ENCODE measurements around the gene SMOC2. TPM values are rescaled to one million over a fixed set of nuclear protein-coding genes. Genes with fewer than 3 reads are reported as not detected.

SMOC2 gene
- total RNA-seq, 1 donor from 2014 or later = not detected

DNA sequence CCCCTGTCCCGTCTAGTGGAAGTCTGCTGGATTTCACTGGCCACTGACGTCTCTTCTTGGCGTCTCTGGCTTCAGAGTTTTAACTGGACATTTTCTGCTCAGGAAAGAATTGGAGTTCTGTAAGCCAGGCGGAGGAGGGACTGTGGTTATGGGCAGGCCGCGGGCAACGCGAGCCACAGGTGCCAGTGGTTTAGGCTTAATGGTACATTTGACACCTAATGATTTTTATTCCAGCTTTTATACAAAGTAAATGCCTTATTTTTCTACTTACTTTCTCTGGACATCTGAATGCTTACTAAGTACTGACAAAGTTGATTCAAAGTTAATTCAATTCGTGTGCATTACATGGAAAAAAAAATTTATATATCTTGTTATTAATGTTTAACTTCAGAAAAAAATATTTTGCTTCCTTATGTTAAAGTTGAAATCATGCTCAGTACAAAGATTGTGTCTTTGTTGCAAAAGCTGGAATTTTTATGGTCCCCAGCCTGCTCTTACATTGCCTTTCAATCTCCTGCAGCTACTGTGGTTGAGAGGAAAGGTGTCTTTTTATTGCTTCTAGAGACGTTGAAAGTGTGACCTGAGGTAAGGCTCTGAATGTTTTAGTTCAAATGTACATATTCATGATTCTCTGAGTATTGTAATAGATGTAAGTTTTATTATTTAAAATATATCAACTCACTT, 231.0 kb downstream of the SMOC2 start:
- H3K9me3 Mint-ChIP-seq (ENCODE audit: unreplicated experiment) = no peaks in the 10 kb centered on the region
- no peak overlapping the region for H3K27ac Mint-ChIP-seq (ENCODE audit: unreplicated experiment)
- H3K4me1 Mint-ChIP-seq (ENCODE audit: unreplicated experiment) = peaks cover 3% of the 10 kb centered on the region
- H3K27me3 Mint-ChIP-seq (ENCODE audit: unreplicated experiment) = peaks cover 3% of the 10 kb centered on the region
- no peaks in the 10 kb centered on the region for H3K36me3 Mint-ChIP-seq (ENCODE audit: low read depth, unreplicated experiment)
- no peak overlapping the region for H3K4me3 Mint-ChIP-seq (ENCODE audit: unreplicated experiment)
- TF ChIP-seq, protein P1, sequence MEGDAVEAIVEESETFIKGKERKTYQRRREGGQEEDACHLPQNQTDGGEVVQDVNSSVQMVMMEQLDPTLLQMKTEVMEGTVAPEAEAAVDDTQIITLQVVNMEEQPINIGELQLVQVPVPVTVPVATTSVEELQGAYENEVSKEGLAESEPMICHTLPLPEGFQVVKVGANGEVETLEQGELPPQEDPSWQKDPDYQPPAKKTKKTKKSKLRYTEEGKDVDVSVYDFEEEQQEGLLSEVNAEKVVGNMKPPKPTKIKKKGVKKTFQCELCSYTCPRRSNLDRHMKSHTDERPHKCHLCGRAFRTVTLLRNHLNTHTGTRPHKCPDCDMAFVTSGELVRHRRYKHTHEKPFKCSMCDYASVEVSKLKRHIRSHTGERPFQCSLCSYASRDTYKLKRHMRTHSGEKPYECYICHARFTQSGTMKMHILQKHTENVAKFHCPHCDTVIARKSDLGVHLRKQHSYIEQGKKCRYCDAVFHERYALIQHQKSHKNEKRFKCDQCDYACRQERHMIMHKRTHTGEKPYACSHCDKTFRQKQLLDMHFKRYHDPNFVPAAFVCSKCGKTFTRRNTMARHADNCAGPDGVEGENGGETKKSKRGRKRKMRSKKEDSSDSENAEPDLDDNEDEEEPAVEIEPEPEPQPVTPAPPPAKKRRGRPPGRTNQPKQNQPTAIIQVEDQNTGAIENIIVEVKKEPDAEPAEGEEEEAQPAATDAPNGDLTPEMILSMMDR (IDR thresholded peaks at IDR 0.05; ENCODE audit: unreplicated experiment) = no peak
- DNase-seq (ENCODE audit: low spot score) = no peak

- Mint-ChIP-seq H3K4me1 (ENCODE audit: unreplicated experiment) (peaks cover 13% of the 10 kb centered on the region), H3K9me3 (ENCODE audit: unreplicated experiment) (no peaks in the 10 kb centered on the region), H3K27me3 (ENCODE audit: unreplicated experiment) (peaks cover 4% of the 10 kb centered on the region), H3K4me3 (ENCODE audit: unreplicated experiment) (no peak overlapping the region), H3K36me3 (ENCODE audit: low read depth, unreplicated experiment) (no peaks in the 10 kb centered on the region), H3K27ac (ENCODE audit: unreplicated experiment) (no peak overlapping the region)
- TF ChIP-seq, protein P1 (IDR thresholded peaks at IDR 0.05; ENCODE audit: unreplicated experiment) = no peak
- no peak for DNase-seq (ENCODE audit: low spot score)
Observed at GRCh38 chr6:168674595-168674994, 233.6 kb downstream of the SMOC2 start.

DNA sequence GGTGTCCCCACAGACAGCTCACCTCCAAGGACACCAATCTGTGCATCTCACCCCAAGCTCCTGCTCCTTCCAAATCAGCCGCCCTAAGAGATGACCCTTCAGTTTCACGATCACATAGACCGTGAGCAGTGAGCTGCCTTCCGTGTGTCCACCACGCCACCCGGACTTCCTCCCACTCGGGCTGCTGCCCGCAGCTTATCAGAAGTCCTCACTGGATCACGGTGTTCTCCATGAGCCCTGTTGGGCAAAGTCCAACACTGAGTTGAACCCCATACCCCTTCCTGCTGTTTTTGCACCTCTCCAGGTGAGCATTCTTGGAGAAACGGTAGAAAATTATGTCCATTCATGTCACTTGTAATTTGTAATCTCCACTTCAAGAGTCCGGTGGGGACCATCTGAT, 234.4 kb downstream of the SMOC2 start:
- TF ChIP-seq, protein P1 (IDR thresholded peaks at IDR 0.05; ENCODE audit: unreplicated experiment) = no peak
- Mint-ChIP-seq H3K4me3 (ENCODE audit: unreplicated experiment) (no peak overlapping the region), H3K9me3 (ENCODE audit: unreplicated experiment) (no peaks in the 10 kb centered on the region), H3K27ac (ENCODE audit: unreplicated experiment) (no peak overlapping the region), H3K36me3 (ENCODE audit: low read depth, unreplicated experiment) (no peaks in the 10 kb centered on the region), H3K27me3 (ENCODE audit: unreplicated experiment) (peaks cover 4% of the 10 kb centered on the region), H3K4me1 (ENCODE audit: unreplicated experiment) (peaks cover 13% of the 10 kb centered on the region)
- DNase-seq (ENCODE audit: low spot score) = no peak

DNA sequence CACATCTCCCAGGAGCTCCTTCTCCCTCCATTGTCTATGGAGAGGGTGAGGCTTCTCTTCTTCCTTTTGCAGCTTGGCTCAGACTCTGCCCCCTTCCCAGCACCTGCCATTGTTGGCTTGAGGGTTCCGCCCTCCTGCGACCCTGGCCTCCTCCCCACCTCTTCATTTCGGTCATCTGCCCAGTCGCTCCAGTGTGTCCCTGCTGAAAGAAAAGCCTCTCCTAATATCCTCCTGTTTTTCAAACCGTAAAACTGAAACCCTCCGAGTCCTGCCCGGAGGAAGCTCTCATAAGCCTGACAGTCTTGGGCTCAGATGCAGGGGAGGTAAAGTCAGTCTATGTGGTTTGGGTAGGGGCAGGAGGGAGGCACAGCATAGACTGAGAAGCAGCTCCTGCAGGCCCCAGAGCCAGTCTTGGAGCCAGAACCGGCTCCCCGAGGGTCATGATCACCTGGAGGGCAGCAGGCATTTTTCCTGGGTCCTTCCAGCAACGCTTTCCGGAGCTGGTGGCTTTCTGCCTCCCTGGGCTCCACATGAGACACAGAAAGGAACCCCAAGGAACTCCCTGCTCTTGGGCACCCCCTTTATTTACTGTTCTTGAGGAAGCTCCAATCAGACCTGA, 235.1 kb downstream of the SMOC2 start:
- Mint-ChIP-seq H3K4me1 (ENCODE audit: unreplicated experiment) (peaks cover 13% of the 10 kb centered on the region), H3K9me3 (ENCODE audit: unreplicated experiment) (no peaks in the 10 kb centered on the region), H3K4me3 (ENCODE audit: unreplicated experiment) (no peak overlapping the region), H3K36me3 (ENCODE audit: low read depth, unreplicated experiment) (no peaks in the 10 kb centered on the region), H3K27me3 (ENCODE audit: unreplicated experiment) (peaks cover 1% of the 10 kb centered on the region), H3K27ac (ENCODE audit: unreplicated experiment) (no peak overlapping the region)
- no peak for DNase-seq (ENCODE audit: low spot score)
- TF ChIP-seq, protein P1 (IDR thresholded peaks at IDR 0.05; ENCODE audit: unreplicated experiment) = no peak
